Activated B cell treated with CpG ODN at 0.5 μM for 24 hours (primary cell): ENCODE measurements around the gene CMIP. TPM values are rescaled to one million over a fixed set of nuclear protein-coding genes. Genes with fewer than 3 reads are reported as not detected.

Source experiments
- ATAC-seq: fragments of 200-7000 bp; cut with Tn5 transposase; one replicate; pipeline ENCODE4 v1.10.0; 2021; ENCODE audit warnings: low read depth, mild to moderate bottlenecking, moderate library complexity
- CTCF ChIA-PET: fragments of 350-600 bp; sonication (Branson Sonifier 250); formaldehyde crosslinking; loops from one replicate; lab custom pipeline; 2021; ENCODE audit warnings: antibody characterized with exemption; lab: Charles Lee
- POLR2A ChIA-PET: fragments of 350-600 bp; sonication (Branson Sonifier 250); formaldehyde crosslinking; loops from one replicate; lab custom pipeline; 2021; ENCODE audit warnings: antibody characterized with exemption; lab: Charles Lee
- DNase-seq: peaks from one replicate; pipeline ENCODE4 v3.0.0; 2022
- H3K27ac Mint-ChIP-seq: one replicate; pipeline ENCODE4 v1.8.0; 2020; ENCODE audit warnings: mixed read lengths
- H3K27me3 Mint-ChIP-seq: one replicate; pipeline ENCODE4 v1.8.0; 2021; ENCODE audit warnings: mixed read lengths
- H3K36me3 Mint-ChIP-seq: one replicate; pipeline ENCODE4 v1.8.0; 2021; ENCODE audit warnings: low read depth, mixed read lengths
- H3K4me1 Mint-ChIP-seq: one replicate; pipeline ENCODE4 v1.8.0; 2021; ENCODE audit warnings: mixed read lengths
- H3K4me3 Mint-ChIP-seq: one replicate; pipeline ENCODE4 v1.8.0; 2020; ENCODE audit warnings: mild to moderate bottlenecking, mixed read lengths
- H3K9me3 Mint-ChIP-seq: one replicate; pipeline ENCODE4 v1.8.0; 2020; ENCODE audit warnings: mixed read lengths
- intact Hi-C: fragments of 100-400 bp; cut with micrococcal nuclease; formaldehyde crosslinking; loops from one replicate; pipeline ENCODE4 v1.15.1; 2024
- total RNA-seq: library from RNA; stranded (reverse); gene quantifications from 2 replicates; pipeline ENCODE4 v1.2.3, GENCODE V29; 2022
- TF ChIP-seq, protein P1 (sequence below): fragments of 200-600 bp; IDR thresholded peaks from one replicate; pipeline ENCODE4 v1.8.0; 2022; ENCODE audit warnings: antibody characterized with exemption, mild to moderate bottlenecking

The CMIP gene
- total RNA-seq, 1 donor from 2014 or later, result 76.3 TPM

DNA sequence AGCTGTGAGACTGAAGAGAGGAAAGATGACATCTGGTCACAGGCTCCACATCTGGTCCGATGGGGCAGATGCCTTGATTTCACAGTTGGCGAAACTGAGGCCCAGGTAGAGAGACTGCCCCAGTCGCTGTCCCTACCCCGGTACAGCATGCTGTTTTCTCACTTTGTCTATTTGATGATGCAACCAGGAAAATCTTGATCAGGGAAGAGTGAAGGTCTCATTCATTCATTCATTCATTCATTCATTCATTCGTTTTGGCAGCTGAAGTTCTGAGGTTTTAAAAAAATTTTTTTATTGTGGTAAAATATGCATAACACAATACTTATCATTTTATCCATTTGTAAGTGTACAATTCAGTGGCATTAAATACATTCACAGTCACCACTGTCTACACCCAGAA lies 19.7 kb downstream of the CMIP start:
- Mint-ChIP-seq H3K4me1 (peaks cover 62% of the 10 kb centered on the region), H3K36me3 (peaks cover 23% of the 10 kb centered on the region), H3K4me3 (no peak overlapping the region), H3K27me3 (no peaks in the 10 kb centered on the region), H3K27ac (no peak overlapping the region), H3K9me3 (no peaks in the 10 kb centered on the region)
- TF ChIP-seq, protein P1, sequence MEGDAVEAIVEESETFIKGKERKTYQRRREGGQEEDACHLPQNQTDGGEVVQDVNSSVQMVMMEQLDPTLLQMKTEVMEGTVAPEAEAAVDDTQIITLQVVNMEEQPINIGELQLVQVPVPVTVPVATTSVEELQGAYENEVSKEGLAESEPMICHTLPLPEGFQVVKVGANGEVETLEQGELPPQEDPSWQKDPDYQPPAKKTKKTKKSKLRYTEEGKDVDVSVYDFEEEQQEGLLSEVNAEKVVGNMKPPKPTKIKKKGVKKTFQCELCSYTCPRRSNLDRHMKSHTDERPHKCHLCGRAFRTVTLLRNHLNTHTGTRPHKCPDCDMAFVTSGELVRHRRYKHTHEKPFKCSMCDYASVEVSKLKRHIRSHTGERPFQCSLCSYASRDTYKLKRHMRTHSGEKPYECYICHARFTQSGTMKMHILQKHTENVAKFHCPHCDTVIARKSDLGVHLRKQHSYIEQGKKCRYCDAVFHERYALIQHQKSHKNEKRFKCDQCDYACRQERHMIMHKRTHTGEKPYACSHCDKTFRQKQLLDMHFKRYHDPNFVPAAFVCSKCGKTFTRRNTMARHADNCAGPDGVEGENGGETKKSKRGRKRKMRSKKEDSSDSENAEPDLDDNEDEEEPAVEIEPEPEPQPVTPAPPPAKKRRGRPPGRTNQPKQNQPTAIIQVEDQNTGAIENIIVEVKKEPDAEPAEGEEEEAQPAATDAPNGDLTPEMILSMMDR, result no peak
- ChIA-PET CTCF (no interaction called here), POLR2A (interaction anchor here (1.1 kb wide), 1 partner anchor 13 kb away, joined by 4 read pairs; no protein-coding TSS in a partner anchor)
- DNase-seq (no peak), ATAC-seq (no peak)
- intact Hi-C loops, result no loop called here

DNA sequence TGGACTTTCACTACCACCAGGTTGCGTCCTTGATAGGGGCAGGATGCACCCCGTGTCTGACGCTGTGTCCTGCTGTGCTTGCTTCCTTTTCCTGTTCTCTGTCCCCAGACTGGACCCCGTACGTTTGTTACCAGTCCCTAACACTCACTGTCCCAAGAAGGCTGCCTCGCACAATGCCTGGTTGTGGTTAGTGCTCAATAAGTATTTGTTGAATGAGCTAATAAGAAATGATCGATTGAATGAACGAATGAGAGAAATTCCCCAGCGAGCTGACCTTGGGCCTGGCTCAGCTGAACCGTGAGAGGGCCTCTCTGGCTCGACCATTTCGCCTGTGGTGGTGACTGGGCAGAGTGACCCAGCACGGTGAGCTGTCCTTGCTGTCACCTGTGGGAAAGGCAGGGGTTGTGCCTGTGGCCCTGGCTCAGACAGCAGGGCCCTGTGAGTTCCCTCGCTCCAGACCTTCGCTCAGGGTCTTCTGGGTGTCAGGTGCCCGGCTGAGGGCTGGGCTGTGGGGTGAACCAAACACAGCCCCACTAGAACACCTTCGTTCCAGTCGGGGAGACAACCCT lies 20.9 kb downstream of the CMIP start:
- H3K36me3 Mint-ChIP-seq, result peaks cover 21% of the 10 kb centered on the region
- no peaks in the 10 kb centered on the region for H3K9me3 Mint-ChIP-seq
- POLR2A ChIA-PET, result interaction anchor here (0.8 kb wide), 1 partner anchor 13 kb away, joined by 4 read pairs; no protein-coding TSS in a partner anchor
- ATAC-seq (no peak), DNase-seq (no peak)
- CTCF ChIA-PET, result no interaction called here
- H3K4me1 Mint-ChIP-seq, result peaks cover 73% of the 10 kb centered on the region
- intact Hi-C loops, result no loop called here
- no peak overlapping the region for H3K27ac Mint-ChIP-seq
- no peaks in the 10 kb centered on the region for H3K27me3 Mint-ChIP-seq
- TF ChIP-seq, protein P1, result no peak
- no peak overlapping the region for H3K4me3 Mint-ChIP-seq

DNA sequence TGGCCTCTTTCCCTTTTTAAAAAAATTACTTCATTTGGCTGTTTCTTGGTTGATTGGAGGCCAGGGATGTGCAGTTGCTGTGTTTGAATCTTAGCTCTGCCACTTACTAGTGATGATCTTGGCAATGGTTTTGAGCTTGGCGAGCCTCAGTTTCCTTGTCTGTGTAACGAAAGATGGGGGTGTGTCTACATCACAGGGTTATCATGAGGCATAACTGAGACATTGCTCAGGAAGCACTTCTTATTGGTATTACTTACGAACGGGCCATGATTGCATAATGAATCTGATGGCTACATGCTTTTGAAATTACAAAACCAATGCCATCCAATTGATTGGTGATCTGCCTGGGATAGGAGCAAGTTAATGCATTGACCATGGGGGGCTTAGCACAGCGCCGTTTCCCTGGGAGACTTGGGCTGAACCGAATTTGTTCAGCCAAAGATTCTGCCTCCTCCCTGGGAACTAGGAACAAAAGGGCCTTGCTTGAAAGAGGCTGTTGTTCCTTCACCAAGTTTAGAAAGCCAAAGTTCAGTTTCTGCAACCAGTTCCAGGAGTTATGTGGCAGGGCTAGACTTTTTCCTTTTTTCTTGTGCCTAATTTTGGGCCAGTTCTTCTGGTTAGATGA lies 21.9 kb downstream of the CMIP start:
- DNase-seq (no peak), ATAC-seq (no peak)
- peak overlapping the region; percentile 13 for H3K27ac Mint-ChIP-seq
- no peaks in the 10 kb centered on the region for H3K27me3 Mint-ChIP-seq
- peaks cover 72% of the 10 kb centered on the region for H3K4me1 Mint-ChIP-seq
- ChIA-PET POLR2A (interaction anchor here (0.8 kb wide), 1 partner anchor 14 kb away, joined by 4 read pairs; no protein-coding TSS in a partner anchor), CTCF (no interaction called here)
- peaks cover 14% of the 10 kb centered on the region for H3K36me3 Mint-ChIP-seq
- TF ChIP-seq, protein P1, result no peak
- intact Hi-C loops, result no loop called here
- no peak overlapping the region for H3K4me3 Mint-ChIP-seq
- H3K9me3 Mint-ChIP-seq, result no peaks in the 10 kb centered on the region

DNA sequence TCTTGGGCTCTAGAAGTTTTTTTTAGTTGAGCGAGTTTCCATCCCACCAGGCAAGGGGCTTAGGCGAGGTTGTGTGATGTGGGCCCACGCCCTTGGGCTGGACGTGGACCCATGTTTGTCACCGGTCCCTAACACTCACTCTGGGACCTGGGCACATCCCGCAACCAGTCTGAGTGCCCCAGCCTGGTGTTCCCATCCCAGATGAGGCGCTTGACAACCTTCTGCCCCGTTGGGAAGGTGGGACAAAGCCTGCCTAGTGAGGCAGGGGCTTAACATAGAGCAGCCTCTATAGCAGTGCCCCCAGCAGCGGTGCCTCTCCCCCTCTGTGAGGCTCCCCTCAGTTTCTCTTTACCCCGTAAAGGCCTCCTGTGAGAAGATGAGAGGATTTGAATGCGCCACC lies 22.5 kb downstream of the CMIP start:
- Mint-ChIP-seq H3K4me3 (no peak overlapping the region), H3K27me3 (no peaks in the 10 kb centered on the region), H3K36me3 (peaks cover 19% of the 10 kb centered on the region), H3K4me1 (peaks cover 72% of the 10 kb centered on the region), H3K27ac (no peak overlapping the region), H3K9me3 (no peaks in the 10 kb centered on the region)
- ChIA-PET CTCF (no interaction called here), POLR2A (no interaction called here)
- no peak for ATAC-seq
- TF ChIP-seq, protein P1, result no peak
- no peak for DNase-seq
- intact Hi-C loops, result no loop called here

DNA sequence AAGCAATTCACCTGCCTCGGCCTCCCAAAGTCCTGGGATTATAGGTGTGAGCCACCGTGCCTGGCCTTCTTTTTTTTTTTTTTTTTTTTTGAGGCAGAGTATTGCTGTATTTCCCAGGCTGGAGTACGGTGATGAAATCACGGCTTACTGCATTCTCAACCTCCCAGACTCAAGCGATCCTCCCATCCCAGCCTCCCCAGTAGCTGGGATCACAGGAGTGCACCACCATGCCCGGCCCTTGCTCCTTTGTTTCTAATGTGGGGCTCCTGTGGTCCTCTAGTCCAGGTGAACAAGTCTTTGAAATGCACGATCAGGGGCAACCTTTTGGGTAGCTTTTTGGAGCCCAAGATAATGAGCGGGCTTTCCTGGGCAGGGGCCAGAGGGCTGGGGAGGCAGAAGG lies 23.2 kb downstream of the CMIP start:
- CTCF ChIA-PET, result no interaction called here
- no peak for DNase-seq
- ATAC-seq, result no peak
- H3K36me3 Mint-ChIP-seq, result peaks cover 19% of the 10 kb centered on the region
- H3K4me1 Mint-ChIP-seq, result peaks cover 72% of the 10 kb centered on the region
- peak overlapping the region; percentile 84 for H3K27ac Mint-ChIP-seq
- no peaks in the 10 kb centered on the region for H3K9me3 Mint-ChIP-seq
- H3K27me3 Mint-ChIP-seq, result no peaks in the 10 kb centered on the region
- intact Hi-C loops, result no loop called here
- TF ChIP-seq, protein P1, result no peak
- POLR2A ChIA-PET, result interaction anchor here (0.6 to 3.1 kb wide), 3 partner anchors 12 to 34 kb away, joined by 3 to 82 read pairs (median 21); no protein-coding TSS in a partner anchor
- no peak overlapping the region for H3K4me3 Mint-ChIP-seq
